HepG2 (cell line): Measurements from ENCODE around the gene SYNE2. TPM values are rescaled to one million over a fixed set of nuclear protein-coding genes. Genes with fewer than 3 reads are reported as not detected.

ENCODE experiments used
- AGO2 ChIP-seq: fragments of 200-400 bp; formaldehyde crosslinking; optimal IDR thresholded peaks from 2 replicates; pipeline ENCODE3; 2017; ENCODE audit warnings: mild to moderate bottlenecking, low read depth, low read length, moderate library complexity
- CCAR2 ChIP-seq: fragments of 200-400 bp; formaldehyde crosslinking; optimal IDR thresholded peaks from 2 replicates; pipeline ENCODE3; 2018; ENCODE audit warnings: low read depth, mild to moderate bottlenecking, low read length, moderate library complexity
- DMTF1 ChIP-seq: sonication (generic); formaldehyde crosslinking; IDR thresholded peaks from 2 replicates; pipeline ENCODE4 v1.4.0; 2020; ENCODE audit warnings: mild to moderate bottlenecking, missing genetic modification reagents
- IRF2 ChIP-seq: IDR thresholded peaks from 2 replicates; pipeline ENCODE4 v1.6.1; 2018; ENCODE audit warnings: missing genetic modification reagents, missing compliant biosample characterization
- KLF12 ChIP-seq: sonication (generic); formaldehyde crosslinking; IDR thresholded peaks from 2 replicates; pipeline ENCODE4 v1.4.0; 2020; ENCODE audit warnings: missing genetic modification reagents, borderline replicate concordance
- MED13 ChIP-seq: sonication (generic); formaldehyde crosslinking; IDR thresholded peaks from 2 replicates; pipeline ENCODE4 v1.5.0; 2020; ENCODE audit warnings: missing genetic modification reagents
- XRCC5 ChIP-seq: fragments of 200-400 bp; formaldehyde crosslinking; optimal IDR thresholded peaks from 2 replicates; pipeline ENCODE3; 2017; ENCODE audit warnings: mild to moderate bottlenecking, low read length
- ZNF138 ChIP-seq: sonication (generic); formaldehyde crosslinking; IDR thresholded peaks from 2 replicates; pipeline ENCODE4 v1.5.0; 2020; ENCODE audit warnings: mild to moderate bottlenecking, low read depth, missing genetic modification reagents
- ZNF280D ChIP-seq: sonication (generic); formaldehyde crosslinking; IDR thresholded peaks from 2 replicates; pipeline ENCODE4 v1.5.1; 2020; ENCODE audit warnings: mild to moderate bottlenecking, missing genetic modification reagents
- ZNF34 ChIP-seq: sonication (generic); formaldehyde crosslinking; IDR thresholded peaks from 2 replicates; pipeline ENCODE4 v1.4.0; 2020; ENCODE audit warnings: mild to moderate bottlenecking, missing genetic modification reagents, borderline replicate concordance
- ZNF468 ChIP-seq: sonication (generic); formaldehyde crosslinking; IDR thresholded peaks from 2 replicates; pipeline ENCODE4 v1.8.0; 2022; ENCODE audit warnings: mild to moderate bottlenecking, moderate library complexity, missing genetic modification reagents
- ZNF563 ChIP-seq: sonication (generic); formaldehyde crosslinking; IDR thresholded peaks from 2 replicates; pipeline ENCODE4 v1.8.0; 2022; ENCODE audit warnings: mild to moderate bottlenecking, moderate library complexity, missing genetic modification reagents
- polyA plus RNA-seq, 8 experiments: library from polyadenylated mRNA; depleted of rRNA in 3 of 8; stranded (reverse) in 7 of 8; unstranded in 1 of 8; fragments of >200 nt; fragmentation: Illumina TruSeq in 4 of 8; extraction: Trizol in 4 of 8; gene quantifications; 2 replicates each; pipeline versions ENCODE4 v1.2.1 to v1.2.3, GENCODE V29; 2011 to 2016; ENCODE audit warnings: low read depth in 4 of 8, missing spikeins in 1 of 8, mixed read lengths in 1 of 8; ENCODE audit not compliant: insufficient read depth in 1 of 8
- total RNA-seq, 5 experiments: library from RNA; depleted of rRNA; stranded (reverse); fragments of >200 nt; fragmentation: Illumina TruSeq; extraction: Trizol; gene quantifications; 2 replicates each; pipeline ENCODE4 v1.2.3, GENCODE V29; 2016; ENCODE audit warnings: low read depth in 1 of 5
- TF ChIP-seq, protein P1 (sequence below): sonication (generic); formaldehyde crosslinking; IDR thresholded peaks from 2 replicates; pipeline ENCODE4 v1.4.0; 2020; ENCODE audit warnings: missing genetic modification reagents, borderline replicate concordance
- TF ChIP-seq, protein P2 (sequence below): sonication (generic); formaldehyde crosslinking; IDR thresholded peaks from 2 replicates; pipeline ENCODE4 v1.9.0; 2021; ENCODE audit warnings: mild to moderate bottlenecking, missing genetic modification reagents

SYNE2 gene
- total and polyA plus RNA-seq, 2 of the 13 experiments (the other 11 are each of a cell fraction or from before 2014, with no cell fraction given) = 6.2 to 13.3 TPM

DNA sequence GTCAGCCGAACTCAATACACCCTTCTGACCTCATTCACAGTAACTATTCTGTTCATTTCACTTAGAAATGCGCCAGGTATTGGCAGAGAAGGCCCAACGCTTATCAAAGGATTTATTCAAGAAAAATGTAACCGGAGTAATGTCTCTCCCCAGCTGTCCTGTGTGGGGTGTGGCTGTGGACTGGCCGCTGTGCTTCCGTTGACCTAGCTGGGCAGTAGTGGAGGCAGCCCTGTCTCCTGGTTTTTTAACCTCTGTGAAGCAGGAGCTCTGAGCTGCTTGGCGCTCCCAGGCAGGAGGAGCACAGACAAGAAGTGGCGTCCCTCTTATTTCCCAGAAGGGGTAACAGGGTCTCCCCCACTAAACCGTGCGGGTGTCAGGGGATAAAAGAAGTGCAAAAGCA is 356.2 kb downstream of the SYNE2 start (continued):
- TF ChIP-seq DMTF1 (CRISPR knock-in tag) (no peak), MED13 (CRISPR knock-in tag) (no peak), ZNF34 (no peak), ZNF468 (CRISPR knock-in tag) (no peak), ZNF138 (CRISPR knock-in tag) (no peak), ZNF563 (CRISPR knock-in tag) (no peak), XRCC5 (no peak), IRF2 (CRISPR knock-in tag) (no peak), AGO2 (no peak), ZNF280D (CRISPR knock-in tag) (no peak), KLF12 (no peak), CCAR2 (no peak)
- TF ChIP-seq, protein P1, sequence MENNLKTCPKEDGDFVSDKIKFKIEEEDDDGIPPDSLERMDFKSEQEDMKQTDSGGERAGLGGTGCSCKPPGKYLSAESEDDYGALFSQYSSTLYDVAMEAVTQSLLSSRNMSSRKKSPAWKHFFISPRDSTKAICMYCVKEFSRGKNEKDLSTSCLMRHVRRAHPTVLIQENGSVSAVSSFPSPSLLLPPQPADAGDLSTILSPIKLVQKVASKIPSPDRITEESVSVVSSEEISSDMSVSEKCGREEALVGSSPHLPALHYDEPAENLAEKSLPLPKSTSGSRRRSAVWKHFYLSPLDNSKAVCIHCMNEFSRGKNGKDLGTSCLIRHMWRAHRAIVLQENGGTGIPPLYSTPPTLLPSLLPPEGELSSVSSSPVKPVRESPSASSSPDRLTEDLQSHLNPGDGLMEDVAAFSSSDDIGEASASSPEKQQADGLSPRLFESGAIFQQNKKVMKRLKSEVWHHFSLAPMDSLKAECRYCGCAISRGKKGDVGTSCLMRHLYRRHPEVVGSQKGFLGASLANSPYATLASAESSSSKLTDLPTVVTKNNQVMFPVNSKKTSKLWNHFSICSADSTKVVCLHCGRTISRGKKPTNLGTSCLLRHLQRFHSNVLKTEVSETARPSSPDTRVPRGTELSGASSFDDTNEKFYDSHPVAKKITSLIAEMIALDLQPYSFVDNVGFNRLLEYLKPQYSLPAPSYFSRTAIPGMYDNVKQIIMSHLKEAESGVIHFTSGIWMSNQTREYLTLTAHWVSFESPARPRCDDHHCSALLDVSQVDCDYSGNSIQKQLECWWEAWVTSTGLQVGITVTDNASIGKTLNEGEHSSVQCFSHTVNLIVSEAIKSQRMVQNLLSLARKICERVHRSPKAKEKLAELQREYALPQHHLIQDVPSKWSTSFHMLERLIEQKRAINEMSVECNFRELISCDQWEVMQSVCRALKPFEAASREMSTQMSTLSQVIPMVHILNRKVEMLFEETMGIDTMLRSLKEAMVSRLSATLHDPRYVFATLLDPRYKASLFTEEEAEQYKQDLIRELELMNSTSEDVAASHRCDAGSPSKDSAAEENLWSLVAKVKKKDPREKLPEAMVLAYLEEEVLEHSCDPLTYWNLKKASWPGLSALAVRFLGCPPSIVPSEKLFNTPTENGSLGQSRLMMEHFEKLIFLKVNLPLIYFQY = no peak
- TF ChIP-seq, protein P2, sequence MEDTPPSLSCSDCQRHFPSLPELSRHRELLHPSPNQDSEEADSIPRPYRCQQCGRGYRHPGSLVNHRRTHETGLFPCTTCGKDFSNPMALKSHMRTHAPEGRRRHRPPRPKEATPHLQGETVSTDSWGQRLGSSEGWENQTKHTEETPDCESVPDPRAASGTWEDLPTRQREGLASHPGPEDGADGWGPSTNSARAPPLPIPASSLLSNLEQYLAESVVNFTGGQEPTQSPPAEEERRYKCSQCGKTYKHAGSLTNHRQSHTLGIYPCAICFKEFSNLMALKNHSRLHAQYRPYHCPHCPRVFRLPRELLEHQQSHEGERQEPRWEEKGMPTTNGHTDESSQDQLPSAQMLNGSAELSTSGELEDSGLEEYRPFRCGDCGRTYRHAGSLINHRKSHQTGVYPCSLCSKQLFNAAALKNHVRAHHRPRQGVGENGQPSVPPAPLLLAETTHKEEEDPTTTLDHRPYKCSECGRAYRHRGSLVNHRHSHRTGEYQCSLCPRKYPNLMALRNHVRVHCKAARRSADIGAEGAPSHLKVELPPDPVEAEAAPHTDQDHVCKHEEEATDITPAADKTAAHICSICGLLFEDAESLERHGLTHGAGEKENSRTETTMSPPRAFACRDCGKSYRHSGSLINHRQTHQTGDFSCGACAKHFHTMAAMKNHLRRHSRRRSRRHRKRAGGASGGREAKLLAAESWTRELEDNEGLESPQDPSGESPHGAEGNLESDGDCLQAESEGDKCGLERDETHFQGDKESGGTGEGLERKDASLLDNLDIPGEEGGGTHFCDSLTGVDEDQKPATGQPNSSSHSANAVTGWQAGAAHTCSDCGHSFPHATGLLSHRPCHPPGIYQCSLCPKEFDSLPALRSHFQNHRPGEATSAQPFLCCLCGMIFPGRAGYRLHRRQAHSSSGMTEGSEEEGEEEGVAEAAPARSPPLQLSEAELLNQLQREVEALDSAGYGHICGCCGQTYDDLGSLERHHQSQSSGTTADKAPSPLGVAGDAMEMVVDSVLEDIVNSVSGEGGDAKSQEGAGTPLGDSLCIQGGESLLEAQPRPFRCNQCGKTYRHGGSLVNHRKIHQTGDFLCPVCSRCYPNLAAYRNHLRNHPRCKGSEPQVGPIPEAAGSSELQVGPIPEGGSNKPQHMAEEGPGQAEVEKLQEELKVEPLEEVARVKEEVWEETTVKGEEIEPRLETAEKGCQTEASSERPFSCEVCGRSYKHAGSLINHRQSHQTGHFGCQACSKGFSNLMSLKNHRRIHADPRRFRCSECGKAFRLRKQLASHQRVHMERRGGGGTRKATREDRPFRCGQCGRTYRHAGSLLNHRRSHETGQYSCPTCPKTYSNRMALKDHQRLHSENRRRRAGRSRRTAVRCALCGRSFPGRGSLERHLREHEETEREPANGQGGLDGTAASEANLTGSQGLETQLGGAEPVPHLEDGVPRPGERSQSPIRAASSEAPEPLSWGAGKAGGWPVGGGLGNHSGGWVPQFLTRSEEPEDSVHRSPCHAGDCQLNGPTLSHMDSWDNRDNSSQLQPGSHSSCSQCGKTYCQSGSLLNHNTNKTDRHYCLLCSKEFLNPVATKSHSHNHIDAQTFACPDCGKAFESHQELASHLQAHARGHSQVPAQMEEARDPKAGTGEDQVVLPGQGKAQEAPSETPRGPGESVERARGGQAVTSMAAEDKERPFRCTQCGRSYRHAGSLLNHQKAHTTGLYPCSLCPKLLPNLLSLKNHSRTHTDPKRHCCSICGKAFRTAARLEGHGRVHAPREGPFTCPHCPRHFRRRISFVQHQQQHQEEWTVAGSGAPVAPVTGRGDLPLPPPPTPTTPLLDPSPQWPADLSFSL (CRISPR knock-in tag) = no peak
